CD8-positive, alpha-beta memory T cell (primary cell): ENCODE results near the gene MANBA. TPM values are rescaled to one million over a fixed set of nuclear protein-coding genes. Genes with fewer than 3 reads are reported as not detected.

Experiments used
- CTCF ChIA-PET: fragments of 350-600 bp; sonication (Branson Sonifier 250); formaldehyde crosslinking; loops from one replicate; lab custom pipeline; 2021; ENCODE audit warnings: antibody characterized with exemption; lab: Charles Lee
- POLR2A ChIA-PET: fragments of 350-600 bp; sonication (Branson Sonifier 250); formaldehyde crosslinking; loops from one replicate; lab custom pipeline; 2021; ENCODE audit warnings: antibody characterized with exemption; lab: Charles Lee
- DNase-seq, 5 donors: peaks; one replicate each; pipeline versions ENCODE4 v3.0.0 to v3.0.0-alpha.2; 2020 to 2022; ENCODE audit warnings: mixed read lengths in 1 of 5
- H3K27ac ChIP-seq: one replicate; pipeline ENCODE4 v1.7.0; 2013; ENCODE audit warnings: low read depth, mild to moderate bottlenecking, low read length, moderate library complexity
- H3K27me3 ChIP-seq: 2 replicates; pipeline ENCODE4 v1.7.0; 2013; ENCODE audit warnings: low read length, mild to moderate bottlenecking; ENCODE audit not compliant: insufficient read depth, poor library complexity, severe bottlenecking
- H3K36me3 ChIP-seq: 2 replicates; pipeline ENCODE4 v1.7.0; 2013; ENCODE audit warnings: mild to moderate bottlenecking, low read length, moderate library complexity; ENCODE audit not compliant: insufficient read depth
- H3K4me1 ChIP-seq: 2 replicates; pipeline ENCODE4 v1.7.0; 2013; ENCODE audit warnings: mild to moderate bottlenecking, low read length, moderate library complexity; ENCODE audit not compliant: insufficient read depth
- H3K4me3 ChIP-seq: 2 replicates; pipeline ENCODE4 v1.7.0; 2013; ENCODE audit warnings: mild to moderate bottlenecking, low read length
- H3K9me3 ChIP-seq: 2 replicates; pipeline ENCODE4 v1.7.0; 2013; ENCODE audit warnings: mild to moderate bottlenecking, low read length
- H3K27ac Mint-ChIP-seq, 8 donors: one replicate each; pipeline ENCODE4 v1.8.0; 2020 to 2021; ENCODE audit warnings: mixed read lengths in 8 of 8, mild to moderate bottlenecking in 6 of 8, inconsistent platforms in 3 of 8, moderate library complexity in 3 of 8
- H3K27me3 Mint-ChIP-seq, 2 donors: one replicate each; pipeline ENCODE4 v1.8.0; 2020 to 2021; ENCODE audit warnings: mixed read lengths in 2 of 2, mild to moderate bottlenecking in 1 of 2, moderate library complexity in 1 of 2
- H3K36me3 Mint-ChIP-seq, 3 donors: one replicate each; pipeline ENCODE4 v1.8.0; 2020 to 2021; ENCODE audit warnings: mixed read lengths in 3 of 3, inconsistent platforms in 1 of 3, mild to moderate bottlenecking in 1 of 3
- H3K4me1 Mint-ChIP-seq, 3 donors: one replicate each; pipeline ENCODE4 v1.8.0; 2020 to 2021; ENCODE audit warnings: mixed read lengths in 3 of 3, inconsistent platforms in 1 of 3, mild to moderate bottlenecking in 1 of 3
- H3K4me3 Mint-ChIP-seq, 7 donors: one replicate each; pipeline ENCODE4 v1.8.0; 2020 to 2021; ENCODE audit warnings: mixed read lengths in 7 of 7, mild to moderate bottlenecking in 6 of 7, moderate library complexity in 4 of 7, inconsistent platforms in 2 of 7
- H3K9me3 Mint-ChIP-seq, 5 donors: one replicate each; pipeline ENCODE4 v1.8.0; 2020 to 2022; ENCODE audit warnings: mixed read lengths in 5 of 5, mild to moderate bottlenecking in 3 of 5, moderate library complexity in 2 of 5, inconsistent platforms in 1 of 5
- polyA plus RNA-seq: library from polyadenylated mRNA; unstranded; fragments of 300-500 nt; fragmentation: Illumina TruSeq; gene quantifications from one replicate; pipeline ENCODE4 v1.2.3, GENCODE V29; 2021
- total RNA-seq, 2 experiments: library from RNA; stranded (reverse); gene quantifications; one replicate each; pipeline ENCODE4 v1.2.3, GENCODE V29; 2021

MANBA gene
- total and polyA plus RNA-seq, 3 experiments from 2014 or later, result 9.1 to 16.5 (median 9.5) TPM

GRCh38 chr4:102705391-102705935, 55.3 kb downstream of the MANBA start:
- Mint-ChIP-seq H3K9me3 (peaks cover 0 to 11% (median 1%) of the 10 kb centered on the region in 5 donors), H3K36me3 (peaks cover 19 to 31% (median 30%) of the 10 kb centered on the region in 3 donors), H3K27me3 (no peaks in the 10 kb centered on the region), H3K4me1 (peaks cover 12 to 27% (median 14%) of the 10 kb centered on the region in 3 donors), H3K4me3 (no peak overlapping the region), H3K27ac (no peak overlapping the region)
- H3K36me3 ChIP-seq, result no peaks in the 10 kb centered on the region
- POLR2A ChIA-PET, result no interaction called here
- H3K9me3 ChIP-seq, result no peaks in the 10 kb centered on the region
- no peaks in the 10 kb centered on the region for H3K27me3 ChIP-seq
- DNase-seq, result no peak
- CTCF ChIA-PET, result interaction anchor here (0.9 to 1.4 kb wide), 3 partner anchors 9 to 120 kb away, joined by 3 read pairs; no protein-coding TSS in a partner anchor
- H3K4me3 ChIP-seq, result no peak overlapping the region
- no peaks in the 10 kb centered on the region for H3K4me1 ChIP-seq
- H3K27ac ChIP-seq, result no peak overlapping the region

GRCh38 chr4:102696758-102697157, 64.0 kb downstream of the MANBA start:
- Histone ChIP-seq H3K36me3 (no peaks in the 10 kb centered on the region), H3K9me3 (no peaks in the 10 kb centered on the region), H3K27me3 (no peaks in the 10 kb centered on the region), H3K4me1 (no peaks in the 10 kb centered on the region), H3K4me3 (no peak overlapping the region), H3K27ac (no peak overlapping the region)
- Mint-ChIP-seq H3K36me3 (peaks cover 0 to 27% (median 23%) of the 10 kb centered on the region in 3 donors), H3K4me3 (no peak overlapping the region), H3K27ac (peak overlapping the region in 2 of 8 donors; percentile 5 to 38), H3K9me3 (peaks cover 0 to 1% (median 0%) of the 10 kb centered on the region in 5 donors), H3K4me1 (no peaks in the 10 kb centered on the region), H3K27me3 (peaks cover 0 to 2% of the 10 kb centered on the region in 2 donors)
- ChIA-PET CTCF (no interaction called here), POLR2A (no interaction called here)
- DNase-seq, result no peak

- no peaks in the 10 kb centered on the region for H3K36me3 ChIP-seq
- H3K27me3 ChIP-seq, result no peaks in the 10 kb centered on the region
- no peak for DNase-seq
- H3K27ac Mint-ChIP-seq, result peak overlapping the region in 2 of 8 donors; percentile 7 to 47
- ChIA-PET CTCF (no interaction called here), POLR2A (no interaction called here)
- H3K36me3 Mint-ChIP-seq, result peaks cover 2 to 33% (median 29%) of the 10 kb centered on the region in 3 donors
- H3K9me3 ChIP-seq, result no peaks in the 10 kb centered on the region
- no peak overlapping the region for H3K4me3 Mint-ChIP-seq
- no peaks in the 10 kb centered on the region for H3K4me1 ChIP-seq
- no peak overlapping the region for H3K4me3 ChIP-seq
- H3K9me3 Mint-ChIP-seq, result no peaks in the 10 kb centered on the region
- H3K27me3 Mint-ChIP-seq, result peaks cover 0 to 2% of the 10 kb centered on the region in 2 donors
- H3K4me1 Mint-ChIP-seq, result no peaks in the 10 kb centered on the region
- H3K27ac ChIP-seq, result no peak overlapping the region
Observed at GRCh38 chr4:102694791-102695190, 66.0 kb downstream of the MANBA start.

- Histone ChIP-seq H3K27me3 (no peaks in the 10 kb centered on the region), H3K9me3 (no peaks in the 10 kb centered on the region), H3K4me3 (no peak overlapping the region), H3K36me3 (no peaks in the 10 kb centered on the region), H3K27ac (no peak overlapping the region), H3K4me1 (no peaks in the 10 kb centered on the region)
- Mint-ChIP-seq H3K27me3 (peaks cover 0 to 2% of the 10 kb centered on the region in 2 donors), H3K4me3 (no peak overlapping the region), H3K27ac (peak overlapping the region in 2 of 8 donors; percentile 7 to 81), H3K4me1 (no peaks in the 10 kb centered on the region), H3K9me3 (no peaks in the 10 kb centered on the region), H3K36me3 (peaks cover 4 to 35% (median 32%) of the 10 kb centered on the region in 3 donors)
- CTCF ChIA-PET, result no interaction called here
- DNase-seq, result no peak
- POLR2A ChIA-PET, result no interaction called here
Observed at GRCh38 chr4:102693861-102694260, 66.9 kb downstream of the MANBA start.

GRCh38 chr4:102693262-102693850, 67.4 kb downstream of the MANBA start:
- H3K4me3 Mint-ChIP-seq, result no peak overlapping the region

GRCh38 chr4:102692474-102692873, 68.3 kb downstream of the MANBA start:
- CTCF ChIA-PET, result no interaction called here
- H3K27ac ChIP-seq, result no peak overlapping the region
- Mint-ChIP-seq H3K36me3 (peaks cover 4 to 35% (median 32%) of the 10 kb centered on the region in 3 donors), H3K4me3 (no peak overlapping the region), H3K27ac (peak overlapping the region in 3 of 8 donors; percentile 21 to 75 (median 75)), H3K9me3 (no peaks in the 10 kb centered on the region), H3K27me3 (peaks cover 0 to 2% of the 10 kb centered on the region in 2 donors), H3K4me1 (no peaks in the 10 kb centered on the region)
- no peak for DNase-seq
- H3K36me3 ChIP-seq, result no peaks in the 10 kb centered on the region
- H3K9me3 ChIP-seq, result no peaks in the 10 kb centered on the region
- no peaks in the 10 kb centered on the region for H3K27me3 ChIP-seq
- no peaks in the 10 kb centered on the region for H3K4me1 ChIP-seq
- no peak overlapping the region for H3K4me3 ChIP-seq
- POLR2A ChIA-PET, result interaction anchor here (0.7 kb wide), 1 partner anchor 150 kb away, joined by 4 read pairs; no protein-coding TSS in a partner anchor

More at GRCh38 chr4:102693262-102693850, 67.4 kb downstream of the MANBA start:
- H3K4me3 ChIP-seq, result no peak overlapping the region
- H3K4me1 ChIP-seq, result no peaks in the 10 kb centered on the region
- H3K9me3 ChIP-seq, result no peaks in the 10 kb centered on the region
- no peaks in the 10 kb centered on the region for H3K27me3 ChIP-seq
- ChIA-PET POLR2A (interaction anchor here (0.6 to 0.7 kb wide), 2 partner anchors 151 to 262 kb away, joined by 4 to 10 read pairs; no protein-coding TSS in a partner anchor), CTCF (no interaction called here)
- DNase-seq, result no peak
- Mint-ChIP-seq H3K27ac (peak overlapping the region in 1 of 8 donors; percentile 81), H3K36me3 (peaks cover 4 to 35% (median 32%) of the 10 kb centered on the region in 3 donors), H3K9me3 (no peaks in the 10 kb centered on the region), H3K4me1 (no peaks in the 10 kb centered on the region), H3K27me3 (peaks cover 0 to 2% of the 10 kb centered on the region in 2 donors)
- H3K27ac ChIP-seq, result no peak overlapping the region
- no peaks in the 10 kb centered on the region for H3K36me3 ChIP-seq

GRCh38 chr4:102687982-102688433, 72.8 kb downstream of the MANBA start:
- Mint-ChIP-seq H3K4me3 (no peak overlapping the region), H3K27ac (no peak overlapping the region)
- CTCF ChIA-PET, result no interaction called here

GRCh38 chr4:102687373-102687981, 73.3 kb downstream of the MANBA start:
- no peaks in the 10 kb centered on the region for H3K9me3 ChIP-seq
- DNase-seq, result no peak
- no peak overlapping the region for H3K27ac ChIP-seq
- no peak overlapping the region for H3K4me3 Mint-ChIP-seq
- H3K9me3 Mint-ChIP-seq, result no peaks in the 10 kb centered on the region
- H3K27ac Mint-ChIP-seq, result no peak overlapping the region
- H3K36me3 ChIP-seq, result peaks cover 1% of the 10 kb centered on the region
- ChIA-PET CTCF (no interaction called here), POLR2A (no interaction called here)
- H3K27me3 ChIP-seq, result no peaks in the 10 kb centered on the region
- H3K4me1 ChIP-seq, result no peaks in the 10 kb centered on the region
- H3K27me3 Mint-ChIP-seq, result peaks cover 0 to 2% of the 10 kb centered on the region in 2 donors
- H3K4me1 Mint-ChIP-seq, result no peaks in the 10 kb centered on the region
- H3K4me3 ChIP-seq, result no peak overlapping the region
- peaks cover 6 to 15% (median 14%) of the 10 kb centered on the region in 3 donors for H3K36me3 Mint-ChIP-seq

More at GRCh38 chr4:102687982-102688433, 72.8 kb downstream of the MANBA start:
- no peak for DNase-seq
- H3K27ac ChIP-seq, result no peak overlapping the region
- no peak overlapping the region for H3K4me3 ChIP-seq
- POLR2A ChIA-PET, result no interaction called here
- peaks cover 4 to 19% (median 15%) of the 10 kb centered on the region in 3 donors for H3K36me3 Mint-ChIP-seq
- no peaks in the 10 kb centered on the region for H3K9me3 Mint-ChIP-seq
- no peaks in the 10 kb centered on the region for H3K4me1 Mint-ChIP-seq
- no peaks in the 10 kb centered on the region for H3K9me3 ChIP-seq
- H3K4me1 ChIP-seq, result no peaks in the 10 kb centered on the region
- no peaks in the 10 kb centered on the region for H3K36me3 ChIP-seq
- H3K27me3 ChIP-seq, result no peaks in the 10 kb centered on the region
- peaks cover 0 to 2% of the 10 kb centered on the region in 2 donors for H3K27me3 Mint-ChIP-seq
